GM12875 (cell line): ENCODE measurements around the gene PPT1.

ENCODE experiments used
- H3K4me3 ChIP-seq: one replicate; pipeline ENCODE4 v1.5.1; 2011; ENCODE audit warnings: low read depth, low read length, control low read depth
- TF ChIP-seq, protein P1 (sequence below): IDR thresholded peaks from 2 replicates; pipeline ENCODE4 v1.5.1; 2011; ENCODE audit warnings: low read depth, mild to moderate bottlenecking, control low read depth, inconsistent platforms, low read length, moderate library complexity, borderline replicate concordance; ENCODE audit not compliant: insufficient read depth

The PPT1 gene

DNA sequence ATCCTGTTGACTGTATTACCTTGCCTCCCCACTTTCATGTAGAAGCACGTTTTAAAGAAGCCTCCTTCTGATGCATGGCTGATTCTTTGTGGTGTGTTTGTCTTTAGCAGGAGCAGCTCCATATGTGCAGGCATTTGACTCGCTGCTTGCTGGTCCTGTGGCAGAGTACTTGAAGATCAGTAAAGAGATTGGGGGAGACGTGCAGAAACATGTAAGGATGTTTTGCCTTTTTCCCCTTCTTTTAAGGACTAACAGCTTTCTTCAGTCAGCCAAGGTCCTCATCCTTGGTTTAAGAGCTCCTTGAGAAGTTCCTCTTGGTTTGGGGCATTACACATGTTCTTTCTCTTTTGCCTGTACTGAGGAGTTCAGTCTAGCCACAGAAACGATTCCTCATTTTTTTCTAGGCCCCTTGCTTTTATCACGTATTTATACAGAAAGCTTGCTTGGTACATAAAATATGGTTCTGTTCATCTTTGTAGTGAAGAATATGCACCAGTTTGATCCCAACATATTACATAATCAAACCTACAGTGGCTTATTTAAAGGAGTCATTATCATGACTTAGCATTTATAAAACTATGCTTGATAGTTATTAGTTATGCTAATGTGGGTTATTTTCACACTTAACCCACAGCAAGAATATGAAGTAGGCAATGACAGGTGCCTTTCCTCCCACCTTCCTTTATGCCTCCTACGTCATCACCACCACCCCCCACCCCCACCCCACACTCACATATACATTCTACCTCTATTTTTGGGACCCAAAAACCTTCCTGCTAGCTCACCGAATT, 36.9 kb downstream of the PPT1 start:
- no peak overlapping the region for H3K4me3 ChIP-seq
- TF ChIP-seq, protein P1, sequence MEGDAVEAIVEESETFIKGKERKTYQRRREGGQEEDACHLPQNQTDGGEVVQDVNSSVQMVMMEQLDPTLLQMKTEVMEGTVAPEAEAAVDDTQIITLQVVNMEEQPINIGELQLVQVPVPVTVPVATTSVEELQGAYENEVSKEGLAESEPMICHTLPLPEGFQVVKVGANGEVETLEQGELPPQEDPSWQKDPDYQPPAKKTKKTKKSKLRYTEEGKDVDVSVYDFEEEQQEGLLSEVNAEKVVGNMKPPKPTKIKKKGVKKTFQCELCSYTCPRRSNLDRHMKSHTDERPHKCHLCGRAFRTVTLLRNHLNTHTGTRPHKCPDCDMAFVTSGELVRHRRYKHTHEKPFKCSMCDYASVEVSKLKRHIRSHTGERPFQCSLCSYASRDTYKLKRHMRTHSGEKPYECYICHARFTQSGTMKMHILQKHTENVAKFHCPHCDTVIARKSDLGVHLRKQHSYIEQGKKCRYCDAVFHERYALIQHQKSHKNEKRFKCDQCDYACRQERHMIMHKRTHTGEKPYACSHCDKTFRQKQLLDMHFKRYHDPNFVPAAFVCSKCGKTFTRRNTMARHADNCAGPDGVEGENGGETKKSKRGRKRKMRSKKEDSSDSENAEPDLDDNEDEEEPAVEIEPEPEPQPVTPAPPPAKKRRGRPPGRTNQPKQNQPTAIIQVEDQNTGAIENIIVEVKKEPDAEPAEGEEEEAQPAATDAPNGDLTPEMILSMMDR: no peak

DNA sequence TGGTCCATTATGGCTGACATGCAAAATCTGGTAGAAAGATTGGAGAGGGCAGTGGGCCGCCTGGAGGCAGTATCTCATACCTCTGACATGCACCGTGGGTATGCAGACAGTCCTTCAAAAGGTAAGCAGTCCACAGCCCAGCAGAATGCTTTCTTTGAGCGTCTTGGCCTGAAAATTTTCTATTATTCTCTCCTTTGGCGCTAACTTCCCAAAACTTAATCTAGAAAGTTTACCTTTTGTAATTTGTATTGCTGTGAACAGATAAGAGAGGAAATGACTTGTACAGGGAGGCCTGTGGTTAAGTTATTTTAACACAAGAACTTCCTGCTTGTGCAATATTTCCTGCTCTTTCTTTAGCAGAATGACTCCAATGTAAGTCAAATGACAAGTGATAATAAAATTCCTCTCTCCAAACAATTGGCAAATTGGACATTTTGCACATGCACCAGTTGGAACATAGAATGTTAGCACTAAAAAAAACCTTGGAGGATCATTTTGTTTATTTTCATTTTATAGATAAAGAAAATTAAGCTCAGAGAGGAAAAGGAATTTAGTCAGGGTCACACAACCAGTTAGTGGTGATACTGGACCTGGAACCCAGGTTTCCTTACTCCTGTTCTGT, 37.6 kb downstream of the PPT1 start:
- no peak overlapping the region for H3K4me3 ChIP-seq
- TF ChIP-seq, protein P1: peak; percentile 19; the same call in 1 of the 2 replicates

DNA sequence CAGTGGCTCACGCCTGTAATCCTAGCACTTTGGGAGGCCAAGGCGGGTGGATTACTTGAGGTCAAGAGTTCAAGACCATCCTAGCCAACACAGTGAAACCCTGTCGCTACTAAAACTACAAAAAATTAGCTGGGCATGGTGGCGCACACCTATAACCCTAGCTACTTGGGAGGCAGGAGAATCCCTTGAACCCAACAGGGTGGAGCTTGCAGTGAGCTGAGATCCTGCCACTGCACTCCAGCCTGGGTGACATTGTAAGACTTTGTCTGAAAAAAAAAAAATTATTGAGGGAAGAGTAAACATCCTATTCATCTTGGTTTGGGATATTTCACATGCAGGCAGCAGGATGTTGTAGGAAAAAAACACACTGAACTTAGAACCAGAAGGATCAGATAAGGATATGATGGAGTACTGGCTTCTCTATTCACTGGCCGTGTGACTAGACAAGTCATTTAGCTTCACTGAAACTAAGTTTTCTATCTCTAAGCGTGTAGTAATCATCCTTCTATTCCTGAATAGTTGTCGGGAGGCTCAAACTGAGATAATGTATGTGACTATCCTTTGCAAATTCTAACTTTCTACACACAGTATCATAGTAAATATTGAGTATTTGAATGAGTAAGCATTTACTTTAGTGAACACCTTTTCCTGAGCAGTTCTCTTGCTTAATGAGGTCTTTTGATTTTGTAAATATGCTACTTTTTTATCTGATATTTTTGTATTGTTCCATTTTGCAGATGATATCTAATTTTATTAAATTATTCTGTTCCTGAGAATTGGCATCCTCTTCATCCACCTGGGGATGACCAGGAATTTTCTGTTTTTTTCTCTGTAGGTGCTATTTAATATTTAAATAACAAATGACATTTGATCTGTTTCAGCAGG, 38.4 kb downstream of the PPT1 start:
- H3K4me3 ChIP-seq: no peak overlapping the region
- TF ChIP-seq, protein P1: no peak

DNA sequence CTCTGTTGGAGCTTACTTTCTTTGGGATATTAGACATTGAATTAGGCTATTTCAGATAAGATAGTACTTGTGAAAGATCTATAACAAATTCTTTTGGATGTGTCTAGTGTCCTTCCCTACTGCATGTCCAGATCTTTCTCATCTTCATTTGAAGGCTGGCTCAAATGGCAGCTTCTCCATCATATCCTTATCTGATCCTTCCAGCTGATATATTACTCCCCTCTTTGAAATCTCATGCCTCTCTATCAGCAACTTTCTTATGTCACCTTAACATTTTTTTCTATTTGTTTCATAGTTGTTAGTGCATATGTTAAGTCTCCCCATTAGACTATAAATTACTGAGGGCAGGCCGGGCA, 39.0 kb downstream of the PPT1 start:
- H3K4me3 ChIP-seq: no peak overlapping the region

DNA sequence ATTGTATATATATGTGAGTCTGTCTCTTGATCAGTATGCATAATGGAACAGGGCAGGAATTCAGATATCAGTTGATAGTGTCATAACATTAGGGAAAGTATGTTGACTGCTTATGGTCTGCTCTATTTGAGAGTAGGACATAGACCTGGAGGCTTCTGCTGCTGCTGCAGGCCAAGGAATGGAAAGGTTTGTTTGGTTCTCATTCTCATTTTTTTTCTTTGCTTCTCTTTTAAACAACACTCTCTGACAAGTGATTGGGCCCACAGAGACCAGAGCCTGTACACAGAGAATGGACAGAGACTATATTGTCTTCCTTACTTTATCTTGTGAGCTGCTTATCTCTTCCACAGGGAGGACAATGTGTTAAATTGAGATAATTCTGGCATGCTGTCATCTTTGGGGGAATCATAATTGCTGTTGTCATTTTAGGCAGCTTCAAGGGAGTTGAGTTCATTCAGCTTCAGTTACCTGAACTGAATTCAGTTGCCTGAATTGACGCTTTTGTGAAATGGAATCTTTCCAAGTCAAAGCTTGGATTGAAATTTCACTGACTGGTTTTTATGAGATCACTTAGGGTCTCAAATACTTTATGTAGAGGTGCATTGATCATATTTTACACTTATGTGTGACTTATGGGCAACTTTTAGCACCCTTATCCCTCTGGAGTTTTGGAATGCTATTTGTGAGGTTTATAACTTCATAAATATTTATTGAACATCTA, 39.6 kb downstream of the PPT1 start:
- TF ChIP-seq, protein P1: no peak
- H3K4me3 ChIP-seq: no peak overlapping the region

More for the DNA sequence above, 39.0 kb downstream of the PPT1 start:
- TF ChIP-seq, protein P1: no peak

DNA sequence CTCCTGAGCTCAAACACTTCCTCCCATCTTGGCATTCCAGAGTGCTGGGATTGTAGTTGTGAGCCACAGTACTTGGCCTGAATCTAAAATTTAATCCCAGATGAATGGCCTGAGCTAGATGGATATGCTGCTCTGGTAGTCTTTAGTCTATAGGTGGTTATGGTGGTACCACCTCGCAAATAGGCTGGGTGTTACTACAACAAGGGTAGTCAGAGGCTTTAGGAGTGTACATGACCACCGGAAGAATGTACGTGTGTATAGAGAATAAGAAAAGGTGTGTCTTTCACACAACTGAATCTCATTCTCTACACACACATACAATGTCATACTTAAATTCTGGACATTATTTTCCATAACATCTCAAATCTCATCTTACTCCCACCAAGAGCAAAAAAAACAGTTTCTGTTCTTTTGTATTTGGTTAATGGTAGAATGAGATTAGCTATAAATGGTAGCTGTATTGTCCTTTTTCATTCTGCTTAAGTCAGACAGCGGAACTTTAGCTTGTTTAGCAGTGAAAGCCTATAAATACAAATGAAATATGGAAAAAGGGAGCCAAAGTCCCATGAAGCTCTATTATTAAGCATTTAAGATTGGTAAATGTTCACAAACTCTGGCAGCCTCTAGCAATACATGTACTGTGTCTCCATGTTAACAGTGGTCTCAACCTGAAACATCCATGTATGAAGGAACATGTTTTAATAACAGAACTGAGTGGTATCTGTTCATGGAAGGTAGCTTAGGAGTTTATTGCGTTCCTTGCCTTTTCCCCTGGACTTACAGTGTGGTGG, 40.3 kb downstream of the PPT1 start:
- TF ChIP-seq, protein P1: no peak
- no peak overlapping the region for H3K4me3 ChIP-seq
